Tongue (tissue), 2 donors: Measurements from ENCODE around the gene TMPRSS12. TPM values are rescaled to one million over a fixed set of nuclear protein-coding genes. Genes with fewer than 3 reads are reported as not detected.
"Not testable (repeated sequence)": the region's sequence is repeated elsewhere in the genome, so short reads cannot be mapped to it uniquely, and the experiment has no call there.

Experiments
- DNase-seq: peaks from one replicate; pipeline ENCODE4 v3.0.0-alpha.2; 2015
- total RNA-seq: library from RNA; depleted of rRNA; stranded (reverse); fragments of >200 nt; gene quantifications from one replicate; pipeline ENCODE4 v1.2.3, GENCODE V29; 2014

Gene TMPRSS12
- not detected for total RNA-seq

GRCh38 chr12:50842637-50843493 is at the start of gene TMPRSS12:
TMPRSS12 (plus strand) TSS chr12:50842926; CDS start chr12:50842965, 39 bp downstream.
- no peak for DNase-seq

GRCh38 chr12:50799908-50800307 is 42.8 kb upstream of the TMPRSS12 start:
- no peak for DNase-seq

GRCh38 chr12:50803230-50803875 is 39.4 kb upstream of the TMPRSS12 start:
- no peak for DNase-seq

GRCh38 chr12:50806176-50806575 is 36.5 kb upstream of the TMPRSS12 start:
- no peak for DNase-seq

- DNase-seq, result not testable (repeated sequence)
Measured at GRCh38 chr12:50809131-50809530, 33.6 kb upstream of the TMPRSS12 start.

- not testable (repeated sequence) for DNase-seq
Measured at GRCh38 chr12:50814921-50815320, 27.8 kb upstream of the TMPRSS12 start.

- DNase-seq, result no peak
Measured at GRCh38 chr12:50820177-50820576, 22.5 kb upstream of the TMPRSS12 start.

GRCh38 chr12:50822082-50822481 is 20.6 kb upstream of the TMPRSS12 start:
- no peak for DNase-seq

GRCh38 chr12:50823724-50824123 is 19.0 kb upstream of the TMPRSS12 start:
- DNase-seq, result not testable (repeated sequence)

- DNase-seq, result no peak
Measured at GRCh38 chr12:50824914-50825313, 17.8 kb upstream of the TMPRSS12 start.

GRCh38 chr12:50825372-50825838 is 17.3 kb upstream of the TMPRSS12 start:
- DNase-seq, result peak; percentile 87

- DNase-seq, result no peak
Measured at GRCh38 chr12:50828121-50828520, 14.6 kb upstream of the TMPRSS12 start.

- no peak for DNase-seq
Measured at GRCh38 chr12:50828886-50829285, 13.8 kb upstream of the TMPRSS12 start.

- not testable (repeated sequence) for DNase-seq
Measured at GRCh38 chr12:50833801-50834200, 8.9 kb upstream of the TMPRSS12 start.

GRCh38 chr12:50839042-50839441 is 3.7 kb upstream of the TMPRSS12 start:
- DNase-seq, result no peak

- DNase-seq, result no peak
Measured at GRCh38 chr12:50840809-50841487, 1.8 kb upstream of the TMPRSS12 start.

GRCh38 chr12:50841716-50842531 is 802 bp upstream of the TMPRSS12 start:
- no peak for DNase-seq

- DNase-seq, result no peak
Measured at GRCh38 chr12:50845021-50845647, 2.4 kb downstream of the TMPRSS12 start.

GRCh38 chr12:50848963-50849362 is 6.2 kb downstream of the TMPRSS12 start:
- DNase-seq, result peak; percentile 21

- not testable (repeated sequence) for DNase-seq
Measured at GRCh38 chr12:50855218-50855617, 12.5 kb downstream of the TMPRSS12 start.

GRCh38 chr12:50855679-50856078 is 13.0 kb downstream of the TMPRSS12 start:
- DNase-seq, result not testable (repeated sequence)
